Panc1 (cell line): ENCODE results near the gene PREPL.
"Not testable (repeated sequence)": the region's sequence is repeated elsewhere in the genome, so short reads cannot be mapped to it uniquely, and the experiment has no call there.

Experiments used
- CTCF ChIP-seq: fragments of 450-650 bp; IDR thresholded peaks from 2 replicates; pipeline ENCODE4 v1.5.1; 2017; ENCODE audit warnings: mild to moderate bottlenecking
- POLR2AphosphoS5 ChIP-seq: IDR thresholded peaks from 2 replicates; pipeline ENCODE4 v1.6.1; 2012; ENCODE audit warnings: mild to moderate bottlenecking, low read depth, low read length, moderate library complexity
- REST ChIP-seq, 2 experiments: IDR thresholded peaks; 2 replicates each; pipeline ENCODE4 v1.6.1; 2011 to 2012; ENCODE audit warnings: low read depth in 2 of 2, control low read depth in 1 of 2, low read length in 1 of 2, mild to moderate bottlenecking in 1 of 2, moderate library complexity in 1 of 2; ENCODE audit not compliant: insufficient read depth in 1 of 2

- TF ChIP-seq CTCF; REST (IDR thresholded peaks at IDR 0.05; ENCODE audit: insufficient read depth in 1 of 2, low read depth in 2 of 2, low read length in 1 of 2); POLR2AphosphoS5: not testable (repeated sequence)
These were observed 57.5 kb downstream of the PREPL start for GRCh38 chr2:44303766-44304165.
